MM.1S (cell line): ENCODE data around the gene ACAP2.

Source experiments
- DNase-seq: peaks from one replicate; pipeline ENCODE4 v3.0.0-alpha.2; 2015
- H2AFZ ChIP-seq: fragments of 300-600 bp; sonication (generic); 2 replicates; pipeline ENCODE4 v1.6.0; 2016; ENCODE audit warnings: antibody characterized with exemption, low read length
- H3F3A ChIP-seq: fragments of 300-600 bp; sonication (generic); 2 replicates; pipeline ENCODE4 v1.6.1; 2016; ENCODE audit warnings: mild to moderate bottlenecking, antibody characterized with exemption, low read length, moderate library complexity, mixed read lengths; ENCODE audit not compliant: insufficient read depth
- H3K27ac ChIP-seq: fragments of 300-600 bp; sonication (generic); 2 replicates; pipeline ENCODE4 v1.5.1; 2016; ENCODE audit warnings: mild to moderate bottlenecking, low read length
- H3K27me3 ChIP-seq: fragments of 300-600 bp; sonication (generic); replicated peaks from 2 replicates; pipeline ENCODE4 v1.6.0; 2016; ENCODE audit warnings: low read length; ENCODE audit not compliant: insufficient read depth
- H3K36me3 ChIP-seq: fragments of 300-600 bp; sonication (generic); replicated peaks from 2 replicates; pipeline ENCODE4 v1.6.1; 2016; ENCODE audit warnings: mild to moderate bottlenecking, low read length, mixed read lengths; ENCODE audit not compliant: insufficient read depth
- H3K4me1 ChIP-seq: fragments of 300-600 bp; sonication (generic); 2 replicates; pipeline ENCODE4 v1.6.1; 2016; ENCODE audit warnings: low read length, mixed read lengths
- H3K4me2 ChIP-seq: fragments of 300-600 bp; sonication (generic); 2 replicates; pipeline ENCODE4 v1.6.0; 2016; ENCODE audit warnings: low read depth, low read length
- H3K4me3 ChIP-seq: fragments of 300-600 bp; sonication (generic); 2 replicates; pipeline ENCODE4 v1.5.1; 2016; ENCODE audit warnings: low read length, mixed read lengths
- H3K79me2 ChIP-seq: fragments of 300-600 bp; sonication (generic); 2 replicates; pipeline ENCODE4 v1.6.1; 2016; ENCODE audit warnings: mixed run types, low read length, mixed read lengths
- H3K9ac ChIP-seq: fragments of 300-600 bp; sonication (generic); 2 replicates; pipeline ENCODE4 v1.6.1; 2016; ENCODE audit warnings: low read length, mixed read lengths
- H3K9me2 ChIP-seq: fragments of 300-600 bp; sonication (generic); replicated peaks from 2 replicates; pipeline ENCODE4 v1.6.1; 2016; ENCODE audit warnings: mild to moderate bottlenecking, low read length, mixed read lengths; ENCODE audit not compliant: insufficient read depth
- H3K9me3 ChIP-seq: fragments of 300-600 bp; sonication (generic); replicated peaks from 2 replicates; pipeline ENCODE4 v1.6.1; 2016; ENCODE audit warnings: mild to moderate bottlenecking, low read length, mixed read lengths; ENCODE audit not compliant: insufficient read depth
- H4K20me1 ChIP-seq: fragments of 300-600 bp; sonication (generic); 2 replicates; pipeline ENCODE4 v1.6.1; 2016; ENCODE audit warnings: mild to moderate bottlenecking, low read length, moderate library complexity, mixed read lengths; ENCODE audit not compliant: insufficient read depth
- CTCF ChIP-seq: fragments of 300-600 bp; sonication (generic); IDR thresholded peaks from 2 replicates; pipeline ENCODE4 v1.5.1; 2016; ENCODE audit warnings: antibody characterized with exemption, low read length, mixed read lengths
- EZH2 ChIP-seq: fragments of 300-600 bp; sonication (generic); optimal IDR thresholded peaks from 2 replicates; pipeline ENCODE3; 2017; ENCODE audit warnings: low read depth, mild to moderate bottlenecking, antibody characterized with exemption, low read length, mixed read lengths
- EZH2phosphoT487 ChIP-seq: fragments of 300-600 bp; sonication (generic); IDR thresholded peaks from 2 replicates; pipeline ENCODE4 v1.6.1; 2018; ENCODE audit warnings: antibody characterized with exemption, low read length

The ACAP2 gene

GRCh38 chr3:195441051-195441450 is 1.8 kb downstream of the ACAP2 start:
- Histone ChIP-seq H3K4me1 (peaks cover 22% of the 10 kb centered on the region), H3K9ac (peak overlapping the region; percentile 81; the same call in 1 of the 2 replicates), H3F3A (peaks cover 21% of the 10 kb centered on the region), H3K27ac (peak overlapping the region; percentile 81; the same call in 1 of the 2 replicates), H3K36me3 (no peaks in the 10 kb centered on the region), H3K4me3 (peak overlapping the region; percentile 89), H3K9me2 (no peaks in the 10 kb centered on the region), H3K79me2 (peaks cover 66% of the 10 kb centered on the region), H3K27me3 (no peaks in the 10 kb centered on the region), H3K4me2 (peak overlapping the region; percentile 73), H3K9me3 (no peaks in the 10 kb centered on the region), H2AFZ (peak overlapping the region; percentile 85; the same call in 1 of the 2 replicates), H4K20me1 (no peaks in the 10 kb centered on the region)
- no peak for DNase-seq
- TF ChIP-seq CTCF = peak; percentile 4; the same call in 1 of the 2 replicates
- no peak for TF ChIP-seq EZH2phosphoT487

DNA sequence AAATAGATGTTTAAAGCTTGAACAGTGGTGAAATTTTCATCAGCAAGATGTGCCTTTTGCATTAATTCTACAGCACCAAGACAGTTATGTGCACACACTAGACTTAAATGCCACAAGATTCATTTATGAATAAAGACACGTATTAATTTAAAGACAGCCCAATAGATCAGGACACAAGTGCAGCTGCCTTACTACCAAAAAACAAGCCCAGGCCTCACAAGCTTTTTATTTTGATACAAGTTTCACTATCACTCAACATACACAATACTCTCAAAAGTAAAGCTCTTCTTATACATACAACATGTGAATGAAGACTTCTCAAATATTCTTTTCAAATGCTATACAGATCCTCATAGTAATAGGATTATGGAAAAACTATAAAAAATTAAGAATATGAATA is 2.4 kb downstream of the ACAP2 start:
- H3K9me3 ChIP-seq = no peaks in the 10 kb centered on the region
- TF ChIP-seq EZH2phosphoT487 (no peak), EZH2 (no peak), CTCF (no peak)
- no peak overlapping the region for H3K27ac ChIP-seq
- peaks cover 71% of the 10 kb centered on the region for H3K79me2 ChIP-seq
- peak overlapping the region; percentile 89 for H3K4me3 ChIP-seq
- H3F3A ChIP-seq = peaks cover 21% of the 10 kb centered on the region
- H3K27me3 ChIP-seq = no peaks in the 10 kb centered on the region
- H2AFZ ChIP-seq = no peak overlapping the region
- H3K4me2 ChIP-seq = peak overlapping the region; percentile 73
- H3K4me1 ChIP-seq = peaks cover 18% of the 10 kb centered on the region
- no peaks in the 10 kb centered on the region for H3K9me2 ChIP-seq
- no peaks in the 10 kb centered on the region for H3K36me3 ChIP-seq
- no peaks in the 10 kb centered on the region for H4K20me1 ChIP-seq
- DNase-seq = peak; percentile 31
- peak overlapping the region; percentile 81; the same call in 1 of the 2 replicates for H3K9ac ChIP-seq

DNA sequence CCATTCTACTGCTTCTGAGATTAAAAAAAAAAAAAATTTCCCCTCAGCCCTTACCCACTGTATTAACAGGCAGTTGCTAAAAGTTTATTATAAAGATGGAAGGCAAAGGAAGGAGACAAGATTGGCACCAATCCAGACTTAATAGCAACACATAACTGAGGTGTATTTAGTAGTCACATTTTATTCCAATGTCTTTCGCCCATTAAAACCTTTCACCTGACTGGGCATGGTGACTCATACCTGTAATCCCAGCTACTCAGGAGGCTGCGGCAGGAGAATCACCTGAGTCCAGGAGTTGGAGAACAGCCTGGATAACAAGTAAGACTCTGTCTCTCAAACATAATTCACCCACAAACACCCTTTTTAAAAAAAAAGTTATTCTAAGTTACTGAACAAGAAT is 4.4 kb downstream of the ACAP2 start:
- H3F3A ChIP-seq = peaks cover 21% of the 10 kb centered on the region
- no peaks in the 10 kb centered on the region for H3K27me3 ChIP-seq
- H4K20me1 ChIP-seq = no peaks in the 10 kb centered on the region
- H3K79me2 ChIP-seq = peaks cover 90% of the 10 kb centered on the region
- no peaks in the 10 kb centered on the region for H3K9me2 ChIP-seq
- no peak overlapping the region for H2AFZ ChIP-seq
- no peak overlapping the region for H3K9ac ChIP-seq
- H3K9me3 ChIP-seq = no peaks in the 10 kb centered on the region
- no peak for DNase-seq
- H3K4me2 ChIP-seq = no peak overlapping the region
- no peak overlapping the region for H3K27ac ChIP-seq
- TF ChIP-seq EZH2 = no peak
- TF ChIP-seq CTCF = no peak
- no peak for TF ChIP-seq EZH2phosphoT487
- H3K4me3 ChIP-seq = no peak overlapping the region
- H3K4me1 ChIP-seq = peaks cover 12% of the 10 kb centered on the region
- H3K36me3 ChIP-seq = no peaks in the 10 kb centered on the region
